ENCODE measurements around the gene TENT5C. TPM values are rescaled to one million over a fixed set of nuclear protein-coding genes. Genes with fewer than 3 reads are reported as not detected.

The TENT5C gene
- total RNA-seq, 1 experiment from 2014 or later, result 19.8 TPM

DNA sequence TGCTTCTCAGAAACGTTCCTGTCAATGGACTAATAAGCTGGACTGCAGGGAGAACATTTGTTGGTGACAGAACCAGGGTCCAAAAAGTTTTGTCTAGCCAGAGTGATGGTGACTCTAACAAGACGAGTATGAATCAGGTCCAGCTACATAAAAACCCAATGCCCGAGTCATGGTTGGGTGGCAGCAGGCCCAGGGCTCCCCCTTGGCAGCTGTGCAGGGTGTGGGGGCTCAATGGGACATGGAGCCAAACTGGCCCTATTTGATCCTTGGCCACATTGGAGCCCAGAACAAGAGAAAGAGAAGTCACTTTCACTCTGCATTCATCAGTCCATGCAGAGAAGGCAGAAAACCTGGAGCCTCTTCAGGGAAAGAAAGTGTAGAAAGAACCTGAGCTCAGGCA, 37.9 kb upstream of the TENT5C start:
- Mint-ChIP-seq H3K36me3 (ENCODE audit: insufficient read depth, unreplicated experiment) (no peaks in the 10 kb centered on the region), H3K9me3 (ENCODE audit: unreplicated experiment) (no peaks in the 10 kb centered on the region), H3K27ac (ENCODE audit: unreplicated experiment) (no peak overlapping the region), H3K27me3 (ENCODE audit: insufficient read depth, unreplicated experiment) (no peaks in the 10 kb centered on the region), H3K4me3 (ENCODE audit: unreplicated experiment) (no peak overlapping the region), H3K4me1 (ENCODE audit: low read depth, unreplicated experiment) (peaks cover 12% of the 10 kb centered on the region)
- DNase-seq, result no peak
- intact Hi-C loops (cut with micrococcal nuclease; ENCODE audit: unreplicated experiment), result no loop called here
- TF ChIP-seq, protein P1, sequence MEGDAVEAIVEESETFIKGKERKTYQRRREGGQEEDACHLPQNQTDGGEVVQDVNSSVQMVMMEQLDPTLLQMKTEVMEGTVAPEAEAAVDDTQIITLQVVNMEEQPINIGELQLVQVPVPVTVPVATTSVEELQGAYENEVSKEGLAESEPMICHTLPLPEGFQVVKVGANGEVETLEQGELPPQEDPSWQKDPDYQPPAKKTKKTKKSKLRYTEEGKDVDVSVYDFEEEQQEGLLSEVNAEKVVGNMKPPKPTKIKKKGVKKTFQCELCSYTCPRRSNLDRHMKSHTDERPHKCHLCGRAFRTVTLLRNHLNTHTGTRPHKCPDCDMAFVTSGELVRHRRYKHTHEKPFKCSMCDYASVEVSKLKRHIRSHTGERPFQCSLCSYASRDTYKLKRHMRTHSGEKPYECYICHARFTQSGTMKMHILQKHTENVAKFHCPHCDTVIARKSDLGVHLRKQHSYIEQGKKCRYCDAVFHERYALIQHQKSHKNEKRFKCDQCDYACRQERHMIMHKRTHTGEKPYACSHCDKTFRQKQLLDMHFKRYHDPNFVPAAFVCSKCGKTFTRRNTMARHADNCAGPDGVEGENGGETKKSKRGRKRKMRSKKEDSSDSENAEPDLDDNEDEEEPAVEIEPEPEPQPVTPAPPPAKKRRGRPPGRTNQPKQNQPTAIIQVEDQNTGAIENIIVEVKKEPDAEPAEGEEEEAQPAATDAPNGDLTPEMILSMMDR (IDR thresholded peaks at IDR 0.05; ENCODE audit: insufficient read depth in 1 of 2, low read depth in 1 of 2, low read length in 1 of 2, severe bottlenecking in 1 of 2, unreplicated experiment in 1 of 2), result no peak
- ChIA-PET CTCF (no interaction called here), POLR2A (no interaction called here)
- BruUV-seq (replicated peaks), result no TSS peak
- H3K4me1 ChIP-seq, result peaks cover 11% of the 10 kb centered on the region
- H3K9me3 ChIP-seq, result no peaks in the 10 kb centered on the region
- no peak overlapping the region for H3K4me3 ChIP-seq (ENCODE audit: low read depth, low read length)
- H3K36me3 ChIP-seq (ENCODE audit: control insufficient read depth, insufficient read depth, low read length), result no peaks in the 10 kb centered on the region
- H3K27me3 ChIP-seq (replicated peaks; ENCODE audit: control insufficient read depth, insufficient read depth, low read length), result no peaks in the 10 kb centered on the region

GRCh38 chr1:117568999-117569398, 36.8 kb upstream of the TENT5C start:
- H3K36me3 Mint-ChIP-seq (ENCODE audit: insufficient read depth, unreplicated experiment), result no peaks in the 10 kb centered on the region
- H3K27me3 ChIP-seq (replicated peaks; ENCODE audit: control insufficient read depth, insufficient read depth, low read length), result no peaks in the 10 kb centered on the region
- H3K4me1 Mint-ChIP-seq (ENCODE audit: low read depth, unreplicated experiment), result peaks cover 14% of the 10 kb centered on the region
- no TSS peak for BruUV-seq (replicated peaks)
- ChIA-PET POLR2A (no interaction called here), CTCF (no interaction called here)
- no peaks in the 10 kb centered on the region for H3K9me3 ChIP-seq
- H3K4me3 ChIP-seq (ENCODE audit: low read depth, low read length), result no peak overlapping the region
- intact Hi-C loops (cut with micrococcal nuclease; ENCODE audit: unreplicated experiment), result no loop called here
- TF ChIP-seq, protein P1 (IDR thresholded peaks at IDR 0.05; ENCODE audit: insufficient read depth in 1 of 2, low read depth in 1 of 2, low read length in 1 of 2, severe bottlenecking in 1 of 2, unreplicated experiment in 1 of 2), result no peak
- H3K27me3 Mint-ChIP-seq (ENCODE audit: insufficient read depth, unreplicated experiment), result no peaks in the 10 kb centered on the region
- no peaks in the 10 kb centered on the region for H3K9me3 Mint-ChIP-seq (ENCODE audit: unreplicated experiment)
- H3K27ac Mint-ChIP-seq (ENCODE audit: unreplicated experiment), result no peak overlapping the region
- no peak for DNase-seq
- H3K4me1 ChIP-seq, result peaks cover 7% of the 10 kb centered on the region; the same call in 1 of the 2 replicates
- no peak overlapping the region for H3K4me3 Mint-ChIP-seq (ENCODE audit: unreplicated experiment)
- no peaks in the 10 kb centered on the region for H3K36me3 ChIP-seq (ENCODE audit: control insufficient read depth, insufficient read depth, low read length)

- Histone ChIP-seq H3K27me3 (replicated peaks; ENCODE audit: control insufficient read depth, insufficient read depth, low read length) (no peaks in the 10 kb centered on the region), H3K36me3 (ENCODE audit: control insufficient read depth, insufficient read depth, low read length) (no peaks in the 10 kb centered on the region), H3K4me1 (peaks cover 11% of the 10 kb centered on the region; the same call in 1 of the 2 replicates), H3K9me3 (no peaks in the 10 kb centered on the region), H3K4me3 (ENCODE audit: low read depth, low read length) (no peak overlapping the region)
- BruUV-seq (replicated peaks), result no TSS peak
- POLR2A ChIA-PET, result no interaction called here
- TF ChIP-seq, protein P1 (IDR thresholded peaks at IDR 0.05; ENCODE audit: insufficient read depth in 1 of 2, low read depth in 1 of 2, low read length in 1 of 2, severe bottlenecking in 1 of 2, unreplicated experiment in 1 of 2), result no peak
- no peaks in the 10 kb centered on the region for H3K27me3 Mint-ChIP-seq (ENCODE audit: insufficient read depth, unreplicated experiment)
- intact Hi-C loops (cut with micrococcal nuclease; ENCODE audit: unreplicated experiment), result loop anchor here (2.0 kb wide), 2 partner anchors 21 to 35 kb away; no protein-coding TSS in a partner anchor
- no peak overlapping the region for H3K4me3 Mint-ChIP-seq (ENCODE audit: unreplicated experiment)
- H3K27ac Mint-ChIP-seq (ENCODE audit: unreplicated experiment), result no peak overlapping the region
- H3K4me1 Mint-ChIP-seq (ENCODE audit: low read depth, unreplicated experiment), result peaks cover 13% of the 10 kb centered on the region
- H3K36me3 Mint-ChIP-seq (ENCODE audit: insufficient read depth, unreplicated experiment), result no peaks in the 10 kb centered on the region
- CTCF ChIA-PET, result no interaction called here
- DNase-seq, result no peak
- H3K9me3 Mint-ChIP-seq (ENCODE audit: unreplicated experiment), result no peaks in the 10 kb centered on the region
Measured at GRCh38 chr1:117569856-117570255, 36.0 kb upstream of the TENT5C start.

Data from Caco-2 (cell line).